Ascending aorta (tissue), 2 donors: ENCODE data around the gene SPATA2L. TPM values are rescaled to one million over a fixed set of nuclear protein-coding genes. Genes with fewer than 3 reads are reported as not detected.

ENCODE experiments used
- DNase-seq, 2 donors: peaks; one replicate each; pipeline ENCODE4 v3.0.0-alpha.2; 2019; ENCODE audit warnings: low spot score in 2 of 2
- H3K27ac ChIP-seq, 2 donors: fragments of 200-600 bp; sonication (generic); one replicate each; pipeline ENCODE4 v1.5.1; 2016 to 2017; ENCODE audit warnings: mild to moderate bottlenecking in 1 of 2
- H3K27me3 ChIP-seq: fragments of 200-600 bp; sonication (generic); one replicate; pipeline ENCODE4 v1.5.1; 2017
- H3K36me3 ChIP-seq, 2 donors: fragments of 200-600 bp; sonication (generic); one replicate each; pipeline ENCODE4 v1.5.1; 2016
- H3K4me1 ChIP-seq, 2 donors: fragments of 200-600 bp; sonication (generic); one replicate each; pipeline ENCODE4 v1.5.1; 2016 to 2017; ENCODE audit warnings: mild to moderate bottlenecking in 1 of 2
- H3K4me3 ChIP-seq, 2 donors: fragments of 200-600 bp; sonication (generic); one replicate each; pipeline ENCODE4 v1.5.1; 2016 to 2017; ENCODE audit warnings: mild to moderate bottlenecking in 1 of 2
- H3K9me3 ChIP-seq, 2 donors: fragments of 200-600 bp; sonication (generic); one replicate each; pipeline ENCODE4 v1.5.1; 2016
- CTCF ChIP-seq, 3 experiments: fragments of 200-600 bp in 2 of 3; fragments of 450-650 bp in 1 of 3; sonication (generic) in 2 of 3; IDR thresholded peaks; one replicate each; pipeline ENCODE4 v1.5.1; 2016 to 2019; ENCODE audit warnings: antibody characterized with exemption in 3 of 3, mild to moderate bottlenecking in 1 of 3, moderate library complexity in 1 of 3
- intact Hi-C: fragments of 100-400 bp; cut with DNase I; formaldehyde crosslinking; loops from one replicate; pipeline ENCODE4 v1.15.1; 2023
- total RNA-seq: library from RNA; depleted of rRNA; stranded (reverse); fragments of >200 nt; gene quantifications from one replicate; pipeline ENCODE4 v1.1.0, GENCODE V29; 2016

SPATA2L gene, protein sequence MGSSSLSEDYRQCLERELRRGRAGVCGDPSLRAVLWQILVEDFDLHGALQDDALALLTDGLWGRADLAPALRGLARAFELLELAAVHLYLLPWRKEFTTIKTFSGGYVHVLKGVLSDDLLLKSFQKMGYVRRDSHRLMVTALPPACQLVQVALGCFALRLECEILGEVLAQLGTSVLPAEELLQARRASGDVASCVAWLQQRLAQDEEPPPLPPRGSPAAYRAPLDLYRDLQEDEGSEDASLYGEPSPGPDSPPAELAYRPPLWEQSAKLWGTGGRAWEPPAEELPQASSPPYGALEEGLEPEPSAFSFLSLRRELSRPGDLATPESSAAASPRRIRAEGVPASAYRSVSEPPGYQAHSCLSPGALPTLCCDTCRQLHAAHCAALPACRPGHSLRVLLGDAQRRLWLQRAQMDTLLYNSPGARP
- total RNA-seq: 34.7 TPM

DNA sequence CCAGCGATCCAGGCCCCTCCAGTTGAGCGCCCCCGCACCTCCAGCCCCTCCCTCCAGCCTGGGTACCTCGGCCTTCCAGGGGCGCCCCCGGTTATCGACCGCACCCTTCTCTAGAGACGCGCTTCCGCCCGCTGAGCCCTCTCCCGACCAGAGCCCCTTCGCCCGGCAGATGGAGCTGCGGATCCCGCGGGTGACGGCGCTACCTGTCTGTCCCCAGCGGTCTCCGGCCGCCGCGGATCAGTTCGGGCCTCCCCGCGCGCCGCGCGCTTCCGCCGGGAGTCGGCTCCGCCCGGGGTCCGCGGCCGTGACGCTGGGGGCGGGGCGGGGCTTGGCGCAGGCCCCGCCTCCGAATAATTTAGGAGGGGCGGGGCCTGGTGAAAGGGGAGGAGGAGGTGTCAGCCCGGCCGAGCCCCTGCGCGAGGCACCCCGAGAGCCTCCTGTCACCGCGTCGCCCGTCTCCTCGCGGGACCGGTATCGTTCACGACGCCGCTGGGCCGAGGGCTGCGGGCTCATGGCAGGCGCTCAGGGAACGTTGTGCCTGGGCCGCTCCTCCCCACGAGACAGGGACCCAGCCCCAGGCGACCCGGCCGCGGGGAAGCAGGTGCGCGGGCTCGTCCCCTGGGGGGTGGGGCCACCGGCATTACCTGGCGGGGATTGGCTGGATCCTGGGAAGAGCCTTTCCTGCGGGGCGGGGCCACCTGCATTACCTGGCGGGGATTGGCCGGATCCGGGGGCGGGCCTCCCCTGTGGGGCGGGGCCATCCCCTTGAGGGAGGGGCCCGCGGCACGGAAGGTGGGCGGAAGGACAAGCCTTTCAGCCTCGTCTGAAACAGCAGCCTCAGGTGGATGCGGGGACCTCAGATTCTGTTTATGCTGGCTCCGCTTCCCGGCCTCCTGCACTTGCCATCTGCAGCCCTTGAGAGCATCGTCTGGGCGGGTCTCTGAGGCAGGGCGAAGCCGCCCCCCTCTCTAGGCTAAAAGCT lies at the start of gene SPATA2L:
Gene SPATA2L (minus strand): TSS at position 281 of the 982 bp plus-strand sequence. CDS start 473 bp downstream, outside the sequence.
- Histone ChIP-seq H3K4me3 (peak within 1 kb of the TSS; percentile 76 to 77), H3K9me3 (no peaks in the 10 kb centered on the region), H3K27me3 (no peaks in the 10 kb centered on the region), H3K4me1 (peaks cover 7 to 20% of the 10 kb centered on the region in 2 donors), H3K27ac (peak within 1 kb of the TSS; percentile 88 to 93), H3K36me3 (peaks cover 0 to 4% of the 10 kb centered on the region in 2 donors)
- peak; percentile 55 to 91 for DNase-seq
- intact Hi-C loops: loop anchor here (2.0 kb wide), 2 partner anchors 171 to 1039 kb away; partner anchors contain the start of genes MVD and TCF25
- TF ChIP-seq CTCF (IDR thresholded peaks at IDR 0.05): no peak

DNA sequence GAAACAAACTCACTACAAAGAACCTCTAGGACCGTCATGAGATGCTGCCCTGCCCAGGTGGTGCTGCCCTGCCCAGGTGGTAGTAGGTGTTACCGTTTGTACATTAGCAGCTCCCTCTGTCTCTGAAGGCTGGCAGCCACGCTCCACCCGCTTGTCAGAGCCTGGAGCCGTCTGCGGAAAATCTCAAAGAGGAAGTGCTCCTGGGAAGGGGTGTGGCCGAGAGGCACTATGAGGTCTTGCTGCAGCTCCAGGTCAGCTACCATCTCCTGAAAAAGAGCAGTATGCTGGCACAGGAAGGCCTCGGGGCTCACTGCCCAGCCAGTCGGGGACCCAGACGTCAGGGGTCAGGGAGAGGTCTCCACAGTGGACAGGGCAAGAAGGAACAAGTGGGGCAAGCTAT lies 48.1 kb upstream of the SPATA2L start:
- no peak for DNase-seq

GRCh38 chr16:89748921-89749320 lies 47.4 kb upstream of the SPATA2L start:
- DNase-seq: no peak
- Histone ChIP-seq H3K27ac (no peak overlapping the region), H3K4me3 (no peak overlapping the region), H3K4me1 (no peaks in the 10 kb centered on the region), H3K9me3 (no peaks in the 10 kb centered on the region), H3K27me3 (no peaks in the 10 kb centered on the region), H3K36me3 (no peaks in the 10 kb centered on the region)
- TF ChIP-seq CTCF (IDR thresholded peaks at IDR 0.05): no peak
- intact Hi-C loops: no loop called here

More for the DNA sequence above, 48.1 kb upstream of the SPATA2L start:
- no peaks in the 10 kb centered on the region for H3K27me3 ChIP-seq
- H3K36me3 ChIP-seq: no peaks in the 10 kb centered on the region
- TF ChIP-seq CTCF (IDR thresholded peaks at IDR 0.05): no peak
- no peaks in the 10 kb centered on the region for H3K9me3 ChIP-seq
- intact Hi-C loops: loop anchor here (10.0 kb wide), 1 partner anchor 105 kb away; no protein-coding TSS in a partner anchor
- no peak overlapping the region for H3K27ac ChIP-seq
- H3K4me1 ChIP-seq: no peaks in the 10 kb centered on the region
- H3K4me3 ChIP-seq: no peak overlapping the region

- TF ChIP-seq CTCF (IDR thresholded peaks at IDR 0.05): no peak
- intact Hi-C loops: no loop called here
- Histone ChIP-seq H3K9me3 (no peaks in the 10 kb centered on the region), H3K36me3 (no peaks in the 10 kb centered on the region), H3K27ac (no peak overlapping the region), H3K4me3 (no peak overlapping the region), H3K4me1 (no peaks in the 10 kb centered on the region), H3K27me3 (no peaks in the 10 kb centered on the region)
- no peak for DNase-seq
Observed at GRCh38 chr16:89748076-89748475, 46.6 kb upstream of the SPATA2L start.

GRCh38 chr16:89746043-89746442 lies 44.5 kb upstream of the SPATA2L start:
- intact Hi-C loops: no loop called here

More at GRCh38 chr16:89746043-89746442, 44.5 kb upstream of the SPATA2L start:
- Histone ChIP-seq H3K4me1 (no peaks in the 10 kb centered on the region), H3K36me3 (peaks cover 0 to 4% of the 10 kb centered on the region in 2 donors), H3K27me3 (no peaks in the 10 kb centered on the region), H3K9me3 (no peaks in the 10 kb centered on the region), H3K27ac (no peak overlapping the region), H3K4me3 (no peak overlapping the region)
- no peak for TF ChIP-seq CTCF (IDR thresholded peaks at IDR 0.05)
- no peak for DNase-seq
